ENCODE results near the gene SND1.

The SND1 gene

DNA sequence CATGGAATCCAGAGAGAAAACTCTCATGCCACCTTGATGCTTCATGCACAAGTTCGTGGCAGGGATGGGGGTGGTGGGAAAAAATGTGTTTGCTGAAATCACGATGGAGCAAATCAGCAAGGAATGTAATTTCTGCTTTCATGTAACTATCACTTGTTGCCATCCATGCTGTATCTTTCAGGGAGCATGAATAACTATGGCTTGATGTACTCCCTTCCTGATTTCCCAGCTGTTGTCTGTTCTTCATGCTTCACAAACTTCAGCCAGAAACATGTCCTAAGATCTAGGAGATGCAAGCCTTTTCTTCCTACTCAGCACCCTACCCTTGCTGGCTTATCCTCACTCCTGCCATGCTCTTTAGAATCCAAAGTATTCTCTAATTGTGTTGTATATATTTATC lies 315.3 kb downstream of the SND1 start:
- DNase-seq (ENCODE audit: low read depth), result no peak
- TF ChIP-seq, protein P1, sequence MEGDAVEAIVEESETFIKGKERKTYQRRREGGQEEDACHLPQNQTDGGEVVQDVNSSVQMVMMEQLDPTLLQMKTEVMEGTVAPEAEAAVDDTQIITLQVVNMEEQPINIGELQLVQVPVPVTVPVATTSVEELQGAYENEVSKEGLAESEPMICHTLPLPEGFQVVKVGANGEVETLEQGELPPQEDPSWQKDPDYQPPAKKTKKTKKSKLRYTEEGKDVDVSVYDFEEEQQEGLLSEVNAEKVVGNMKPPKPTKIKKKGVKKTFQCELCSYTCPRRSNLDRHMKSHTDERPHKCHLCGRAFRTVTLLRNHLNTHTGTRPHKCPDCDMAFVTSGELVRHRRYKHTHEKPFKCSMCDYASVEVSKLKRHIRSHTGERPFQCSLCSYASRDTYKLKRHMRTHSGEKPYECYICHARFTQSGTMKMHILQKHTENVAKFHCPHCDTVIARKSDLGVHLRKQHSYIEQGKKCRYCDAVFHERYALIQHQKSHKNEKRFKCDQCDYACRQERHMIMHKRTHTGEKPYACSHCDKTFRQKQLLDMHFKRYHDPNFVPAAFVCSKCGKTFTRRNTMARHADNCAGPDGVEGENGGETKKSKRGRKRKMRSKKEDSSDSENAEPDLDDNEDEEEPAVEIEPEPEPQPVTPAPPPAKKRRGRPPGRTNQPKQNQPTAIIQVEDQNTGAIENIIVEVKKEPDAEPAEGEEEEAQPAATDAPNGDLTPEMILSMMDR (conservative IDR thresholded peaks at IDR 0.05; ENCODE audit: low read length), result no peak
- no peak overlapping the region for H3K4me3 ChIP-seq (ENCODE audit: low read length)

DNA sequence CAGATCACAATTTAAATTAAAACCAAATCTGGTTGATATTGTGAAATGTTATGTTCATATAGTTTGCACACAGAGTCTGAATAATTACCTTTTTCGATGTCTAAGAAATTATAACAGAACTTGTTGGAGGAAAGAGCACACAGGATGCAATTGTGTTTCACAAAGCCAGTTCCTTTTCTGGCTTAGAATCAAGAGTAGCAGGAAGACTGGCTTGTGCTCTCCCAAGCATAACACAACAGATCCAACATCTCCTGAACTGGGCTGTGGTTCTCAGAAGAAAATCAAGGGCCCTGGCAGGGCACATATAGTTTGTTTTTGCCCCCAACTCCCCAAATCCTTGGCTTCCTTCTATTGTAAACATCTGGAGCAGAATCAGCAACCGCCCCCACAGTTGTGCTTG lies 316.6 kb downstream of the SND1 start:
- no peak overlapping the region for H3K4me3 ChIP-seq (ENCODE audit: low read length)
- no peak for DNase-seq (ENCODE audit: low read depth)

DNA sequence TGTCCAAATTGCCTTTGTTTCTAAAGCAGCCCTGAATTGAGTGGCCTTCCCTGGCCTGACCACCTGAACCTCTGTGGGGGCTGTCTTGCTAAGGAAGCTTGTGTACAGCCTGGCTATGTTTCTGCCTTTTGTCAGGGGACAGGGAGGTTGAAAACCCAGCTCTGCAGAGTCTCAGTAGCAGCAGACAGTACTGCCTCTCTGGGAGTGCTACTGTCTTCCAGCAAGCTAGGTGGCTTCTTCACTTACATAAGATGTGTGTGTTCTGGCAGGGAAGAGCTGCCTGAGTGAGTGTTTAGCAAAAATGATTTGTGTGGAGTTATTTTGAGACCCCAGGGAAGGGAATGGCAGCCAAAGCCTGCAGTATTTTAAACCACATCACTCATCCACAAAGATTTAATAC lies 321.8 kb downstream of the SND1 start:
- DNase-seq (ENCODE audit: low read depth), result no peak
- no peak overlapping the region for H3K4me3 ChIP-seq (ENCODE audit: low read length)
- TF ChIP-seq, protein P1 (conservative IDR thresholded peaks at IDR 0.05; ENCODE audit: low read length), result no peak

More for the DNA sequence above, 316.6 kb downstream of the SND1 start:
- TF ChIP-seq, protein P1 (conservative IDR thresholded peaks at IDR 0.05; ENCODE audit: low read length), result no peak

DNA sequence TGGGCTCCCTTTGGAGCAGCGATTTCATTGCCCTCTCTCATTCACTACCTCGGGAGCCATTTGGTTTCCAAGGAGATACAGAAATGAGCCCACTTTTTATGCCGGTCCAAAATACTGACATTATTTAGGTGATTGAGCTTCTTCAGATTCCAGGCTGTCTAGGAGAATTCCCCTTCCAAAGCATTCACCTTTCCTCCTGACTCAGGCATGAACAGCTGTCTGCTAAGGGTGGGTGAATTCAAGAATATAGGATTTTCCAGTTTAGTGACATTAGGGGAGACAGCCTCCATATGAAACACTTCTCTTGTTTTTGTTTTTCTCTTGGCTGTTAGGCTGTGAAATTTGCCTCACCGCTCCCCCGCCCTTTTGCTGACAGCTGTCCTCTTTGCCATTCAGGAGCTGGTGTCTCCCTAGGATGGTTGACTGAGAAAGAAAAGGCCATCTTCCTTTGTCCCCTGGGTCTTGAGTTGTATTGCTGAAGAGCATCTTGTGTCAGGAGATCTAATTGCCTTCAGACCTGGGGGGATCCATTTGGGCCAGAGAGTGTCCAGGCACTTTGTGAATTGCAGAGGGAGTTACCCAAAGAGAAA lies 322.5 kb downstream of the SND1 start:
- TF ChIP-seq, protein P1 (conservative IDR thresholded peaks at IDR 0.05; ENCODE audit: low read length), result no peak
- no peak overlapping the region for H3K4me3 ChIP-seq (ENCODE audit: low read length)
- DNase-seq (ENCODE audit: low read depth), result no peak

DNA sequence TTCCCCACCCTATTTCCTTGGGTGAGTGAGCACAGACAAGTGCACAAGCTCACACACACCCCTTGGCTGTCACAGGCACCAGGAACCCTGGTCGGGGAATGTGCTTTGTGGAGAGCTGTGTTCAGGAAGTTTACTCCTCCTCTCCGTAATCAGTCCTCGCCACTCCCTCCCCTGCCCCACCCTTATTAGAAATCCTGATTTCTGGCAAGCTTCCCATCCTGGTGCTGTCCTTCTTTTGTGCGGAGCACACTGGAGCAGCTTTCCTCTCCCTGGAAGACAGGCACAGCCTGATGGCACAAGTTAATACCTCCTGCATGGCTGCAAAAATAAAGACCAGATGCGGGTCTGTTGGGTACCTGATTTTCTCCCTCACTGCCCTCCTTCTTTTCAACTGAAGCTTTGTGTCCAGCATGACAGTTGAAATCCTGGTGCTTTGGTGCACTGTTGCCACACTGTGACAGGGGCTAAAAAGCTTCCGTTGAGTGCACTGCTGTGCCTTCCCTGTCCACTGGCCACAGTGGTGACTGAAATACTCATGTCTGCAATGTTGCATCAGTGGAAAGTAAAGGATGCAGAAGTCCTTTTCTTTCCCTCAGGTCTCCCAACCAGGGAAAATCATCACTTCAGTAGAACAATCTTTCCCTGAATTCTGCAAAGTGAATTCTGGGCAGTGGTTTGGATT lies 324.2 kb downstream of the SND1 start:
- TF ChIP-seq, protein P1 (conservative IDR thresholded peaks at IDR 0.05; ENCODE audit: low read length), result no peak
- H3K4me3 ChIP-seq (ENCODE audit: low read length), result no peak overlapping the region
- DNase-seq (ENCODE audit: low read depth), result no peak

DNA sequence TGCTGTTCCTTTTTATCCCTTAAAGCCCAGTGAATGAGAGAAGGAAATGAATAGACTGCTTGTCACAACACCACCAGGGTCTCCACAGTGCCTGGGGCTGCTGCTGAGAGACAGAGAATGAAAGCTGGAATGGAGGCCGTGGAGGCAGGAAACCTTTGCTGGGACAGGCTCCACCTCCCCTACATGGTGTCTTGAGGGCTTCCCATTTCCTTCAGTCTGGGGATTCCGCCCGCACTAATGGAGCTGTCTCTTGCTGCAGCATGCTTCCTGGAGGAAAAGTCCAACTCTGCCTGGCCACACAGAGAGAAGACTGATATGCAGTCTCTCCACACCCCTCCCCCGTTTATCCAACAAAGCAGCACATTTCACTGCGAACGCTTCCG lies 324.7 kb downstream of the SND1 start:
- no peak overlapping the region for H3K4me3 ChIP-seq (ENCODE audit: low read length)
- TF ChIP-seq, protein P1 (conservative IDR thresholded peaks at IDR 0.05; ENCODE audit: low read length), result no peak
- DNase-seq (ENCODE audit: low read depth), result no peak

DNA sequence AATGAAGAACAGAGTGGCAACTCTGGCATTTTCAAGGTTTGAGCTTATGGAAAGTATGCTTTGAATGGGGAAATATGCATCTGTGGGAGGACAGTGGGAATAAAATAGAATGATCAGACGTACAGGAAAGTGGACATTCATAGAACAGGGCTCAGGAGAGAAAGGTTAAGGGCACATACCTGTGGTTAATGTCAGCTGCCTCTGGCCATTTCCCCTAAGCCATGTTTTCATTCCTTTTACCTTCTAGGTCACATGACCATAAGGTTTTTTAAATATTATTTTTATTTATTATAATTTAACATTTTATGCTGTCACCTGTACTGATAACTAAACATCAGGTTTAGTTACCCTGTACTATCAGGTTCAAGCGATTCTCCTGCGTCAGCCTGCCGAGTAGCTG lies 326.4 kb downstream of the SND1 start:
- TF ChIP-seq, protein P1 (conservative IDR thresholded peaks at IDR 0.05; ENCODE audit: low read length), result no peak
- H3K4me3 ChIP-seq (ENCODE audit: low read length), result no peak overlapping the region
- no peak for DNase-seq (ENCODE audit: low read depth)
